Uterus (tissue), 4 donors: ENCODE measurements around the gene SPEG. TPM values are rescaled to one million over a fixed set of nuclear protein-coding genes. Genes with fewer than 3 reads are reported as not detected.

Source experiments
- DNase-seq, 2 donors: peaks; one replicate each; pipeline ENCODE4 v3.0.0-alpha.2; 2019 to 2020
- H3K27ac ChIP-seq, 2 donors: fragments of 200-600 bp; sonication (generic); 1 replicate in 1 of 2; 2 replicates in 1 of 2; pipeline ENCODE4 v1.5.1; 2016 to 2018
- H3K27me3 ChIP-seq, 2 donors: fragments of 200-600 bp; sonication (generic); one replicate each; pipeline ENCODE4 v1.5.1; 2018 to 2019; ENCODE audit warnings: control low read depth in 1 of 2
- H3K36me3 ChIP-seq, 2 donors: fragments of 200-600 bp; sonication (generic); one replicate each; pipeline ENCODE4 v1.5.1; 2019; ENCODE audit warnings: control low read depth in 1 of 2
- H3K4me1 ChIP-seq, 2 donors: fragments of 200-600 bp; sonication (generic); one replicate each; pipeline ENCODE4 v1.5.1; 2018 to 2019; ENCODE audit warnings: control low read depth in 1 of 2
- H3K4me3 ChIP-seq, 2 donors: fragments of 200-600 bp; sonication (generic); 1 replicate in 1 of 2; 2 replicates in 1 of 2; pipeline ENCODE4 v1.5.1; 2018 to 2019; ENCODE audit warnings: mild to moderate bottlenecking in 1 of 2
- H3K9me3 ChIP-seq, 2 donors: fragments of 200-600 bp; sonication (generic); one replicate each; pipeline ENCODE4 v1.5.1; 2019; ENCODE audit warnings: control low read depth in 1 of 2
- CTCF ChIP-seq, 4 experiments: fragments of 200-600 bp in 2 of 4; fragments of 450-650 bp in 2 of 4; sonication (generic) in 2 of 4; IDR thresholded peaks; one replicate each; pipeline ENCODE4 v1.5.1; 2016 to 2019; ENCODE audit warnings: antibody characterized with exemption in 4 of 4, mild to moderate bottlenecking in 2 of 4, moderate library complexity in 1 of 4
- POLR2A ChIP-seq, 2 donors: fragments of 450-650 bp; IDR thresholded peaks; one replicate each; pipeline ENCODE4 v1.6.1; 2016; ENCODE audit warnings: antibody characterized with exemption in 2 of 2, mild to moderate bottlenecking in 1 of 2, moderate library complexity in 1 of 2
- intact Hi-C: fragments of 100-400 bp; cut with DNase I; formaldehyde crosslinking; loops from one replicate; pipeline ENCODE4 v1.15.1; 2023; ENCODE audit warnings: low total_unique reads
- total RNA-seq, 4 donors: library from RNA; depleted of rRNA in 3 of 4; stranded (reverse); fragments of >200 nt in 3 of 4; gene quantifications; one replicate each; pipeline versions ENCODE4 v1.1.0 to v1.2.4, GENCODE V29; 2014 to 2023
- donor health status: DM: yes; HTN: yes; CAD: no.

Gene SPEG
- total RNA-seq, 4 donors from 2014 or later = 22.9 to 318 (median 36.1) TPM

- Histone ChIP-seq H3K36me3 (no peaks in the 10 kb centered on the region), H3K4me1 (no peaks in the 10 kb centered on the region), H3K4me3 (peak overlapping the region; percentile 4 to 75), H3K9me3 (no peaks in the 10 kb centered on the region), H3K27ac (peak overlapping the region; percentile 93 to 99), H3K27me3 (no peaks in the 10 kb centered on the region)
- peak in 1 of 2 donors; percentile 48 for DNase-seq
- TF ChIP-seq POLR2A (IDR thresholded peaks at IDR 0.05) (no peak), CTCF (IDR thresholded peaks at IDR 0.05) (no peak)
- intact Hi-C loops = no loop called here
Observed at GRCh38 chr2:219423652-219424377, 10.8 kb upstream of the SPEG start.

GRCh38 chr2:219425238-219426067 is 9.2 kb upstream of the SPEG start:
- intact Hi-C loops = no loop called here
- Histone ChIP-seq H3K4me3 (no peak overlapping the region), H3K9me3 (no peaks in the 10 kb centered on the region), H3K36me3 (no peaks in the 10 kb centered on the region), H3K4me1 (no peaks in the 10 kb centered on the region), H3K27ac (peak overlapping the region; percentile 93 to 99), H3K27me3 (no peaks in the 10 kb centered on the region)
- TF ChIP-seq CTCF (IDR thresholded peaks at IDR 0.05) (no peak), POLR2A (IDR thresholded peaks at IDR 0.05) (no peak)
- peak; percentile 13 to 20 for DNase-seq

- H3K36me3 ChIP-seq = no peaks in the 10 kb centered on the region
- H3K4me1 ChIP-seq = no peaks in the 10 kb centered on the region
- H3K27me3 ChIP-seq = no peaks in the 10 kb centered on the region
- DNase-seq = peak in 1 of 2 donors; percentile 27
- H3K27ac ChIP-seq = peak overlapping the region; percentile 93 to 99
- intact Hi-C loops = no loop called here
- no peak for TF ChIP-seq CTCF (IDR thresholded peaks at IDR 0.05)
- TF ChIP-seq POLR2A (IDR thresholded peaks at IDR 0.05) = no peak
- H3K4me3 ChIP-seq = no peak overlapping the region
- H3K9me3 ChIP-seq = no peaks in the 10 kb centered on the region
Observed at GRCh38 chr2:219426068-219426443, 8.6 kb upstream of the SPEG start.

DNA sequence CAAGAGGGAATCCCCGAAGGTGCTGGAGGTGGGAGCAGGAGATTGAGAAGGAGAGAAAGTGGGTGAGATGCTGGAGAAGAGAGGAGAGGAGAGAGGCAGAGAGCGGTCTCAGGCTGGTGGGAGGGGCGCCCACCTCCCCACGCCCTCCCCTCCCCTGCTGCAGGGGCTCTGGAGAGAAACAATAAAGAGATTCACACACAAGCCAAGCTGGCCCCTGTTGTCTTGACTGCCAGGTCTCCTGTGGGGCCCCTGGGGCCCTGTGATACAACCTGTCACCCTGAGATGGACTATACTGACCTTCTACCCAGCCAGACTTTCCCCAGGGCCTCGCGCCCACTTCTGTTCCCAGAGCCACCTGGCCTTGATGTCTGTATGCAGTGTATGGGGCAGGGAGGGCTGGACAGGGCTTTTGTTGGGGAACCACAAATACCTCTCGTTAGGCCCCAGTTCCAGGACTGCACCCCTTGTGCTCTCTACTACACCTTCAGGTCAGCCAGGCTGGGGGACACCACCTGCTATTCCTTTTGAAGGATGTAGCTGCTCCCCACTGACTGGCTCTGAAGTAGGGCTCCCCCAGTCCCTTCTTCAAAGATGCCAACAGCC is 8.0 kb upstream of the SPEG start:
- Histone ChIP-seq H3K4me3 (no peak overlapping the region), H3K4me1 (no peaks in the 10 kb centered on the region), H3K36me3 (no peaks in the 10 kb centered on the region), H3K27ac (peak overlapping the region; percentile 93 to 99), H3K9me3 (no peaks in the 10 kb centered on the region), H3K27me3 (no peaks in the 10 kb centered on the region)
- TF ChIP-seq CTCF (IDR thresholded peaks at IDR 0.05) (no peak), POLR2A (IDR thresholded peaks at IDR 0.05) (no peak)
- intact Hi-C loops = no loop called here
- peak in 1 of 2 donors; percentile 25 for DNase-seq

DNA sequence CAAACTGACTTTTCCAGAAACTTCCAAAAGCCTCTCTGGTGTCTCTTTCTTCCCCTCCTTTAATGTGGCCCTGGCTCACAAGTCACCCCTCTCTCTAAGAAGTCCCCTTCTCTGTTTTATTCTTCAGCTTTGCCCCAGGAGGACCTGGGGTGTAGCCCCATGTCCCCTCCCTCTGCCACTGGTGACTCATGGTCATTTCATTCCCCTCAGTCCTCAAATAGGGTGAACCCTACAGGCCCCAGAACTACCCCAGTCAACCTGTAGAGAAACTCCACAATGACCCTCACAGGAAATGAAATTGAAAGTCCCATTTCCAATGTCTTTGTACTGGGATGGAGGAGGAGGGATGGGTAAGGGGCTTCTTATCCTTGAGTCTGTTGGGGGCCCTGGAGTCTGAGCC is 6.2 kb upstream of the SPEG start:
- Histone ChIP-seq H3K27ac (peak overlapping the region; percentile 72 to 99), H3K36me3 (no peaks in the 10 kb centered on the region), H3K4me3 (no peak overlapping the region), H3K27me3 (no peaks in the 10 kb centered on the region), H3K4me1 (no peaks in the 10 kb centered on the region), H3K9me3 (no peaks in the 10 kb centered on the region)
- DNase-seq = no peak
- intact Hi-C loops = no loop called here
- no peak for TF ChIP-seq POLR2A (IDR thresholded peaks at IDR 0.05)
- TF ChIP-seq CTCF (IDR thresholded peaks at IDR 0.05) = no peak
